HEK293 (cell line): ENCODE measurements around the gene B4GALNT4.
"Not testable (repeated sequence)": the region's sequence is repeated elsewhere in the genome, so short reads cannot be mapped to it uniquely, and the experiment has no call there.

Source experiments
- CTCF ChIA-PET: fragments of 350-600 bp; formaldehyde crosslinking; extraction: SDS; loops from one replicate; lab custom pipeline; 2021; ENCODE audit warnings: antibody characterized with exemption; lab: Yijun Ruan, JAX
- POLR2A ChIA-PET: fragments of 300-600 bp; formaldehyde crosslinking; extraction: SDS; loops from one replicate; lab custom pipeline; 2020; ENCODE audit warnings: antibody characterized with exemption, inconsistent platforms; lab: Yijun Ruan, JAX
- H3K27ac ChIP-seq: fragments of 200-500 bp; sonication (Bioruptor generic); 2 replicates; pipeline ENCODE4 v1.5.1; 2014; ENCODE audit warnings: low read depth, low read length, control low read depth, inconsistent platforms; ENCODE audit errors: extremely low read depth
- H3K36me3 ChIP-seq, 2 experiments: fragments of 200-500 bp in 1 of 2; sonication (Bioruptor generic) in 1 of 2; 1 replicate in 1 of 2; 2 replicates in 1 of 2; pipeline ENCODE4 v1.5.1; 2014 to 2017; ENCODE audit warnings: inconsistent platforms in 2 of 2, low read length in 2 of 2; ENCODE audit not compliant: control insufficient read depth in 2 of 2, insufficient read depth in 1 of 2
- H3K4me1 ChIP-seq: fragments of 200-500 bp; sonication (Bioruptor generic); 2 replicates; pipeline ENCODE4 v1.5.1; 2014; ENCODE audit warnings: mild to moderate bottlenecking, low read length, inconsistent platforms; ENCODE audit not compliant: control insufficient read depth, insufficient read depth
- H3K4me3 ChIP-seq: 2 replicates; pipeline ENCODE4 v1.5.1; 2011; ENCODE audit warnings: low read depth, mild to moderate bottlenecking, control low read depth, low read length, moderate library complexity
- H3K9me3 ChIP-seq: fragments of 200-500 bp; sonication (Bioruptor generic); 2 replicates; pipeline ENCODE4 v1.5.1; 2014; ENCODE audit warnings: low read depth, low read length, inconsistent platforms; ENCODE audit not compliant: control insufficient read depth, insufficient read depth
- GFI1B ChIP-seq: fragments of 450-650 bp; formaldehyde crosslinking; IDR thresholded peaks from 2 replicates; pipeline ENCODE4 v1.5.1; 2016; ENCODE audit warnings: missing biosample characterization, missing genetic modification characterization
- ZNF121 ChIP-seq: fragments of 450-650 bp; formaldehyde crosslinking; IDR thresholded peaks from 2 replicates; pipeline ENCODE4 v1.5.1; 2016; ENCODE audit warnings: missing biosample characterization, missing genetic modification characterization
- ZNF140 ChIP-seq: fragments of 450-650 bp; formaldehyde crosslinking; IDR thresholded peaks from 2 replicates; pipeline ENCODE4 v1.5.1; 2016; ENCODE audit warnings: missing biosample characterization, missing genetic modification characterization
- ZNF157 ChIP-seq: fragments of 450-650 bp; formaldehyde crosslinking; IDR thresholded peaks from 2 replicates; pipeline ENCODE4 v1.5.1; 2016; ENCODE audit warnings: missing biosample characterization, missing genetic modification characterization
- ZNF174 ChIP-seq: fragments of 450-650 bp; formaldehyde crosslinking; IDR thresholded peaks from 2 replicates; pipeline ENCODE4 v1.5.0; 2017; ENCODE audit warnings: missing biosample characterization, mild to moderate bottlenecking, missing genetic modification characterization
- ZNF214 ChIP-seq: fragments of 450-650 bp; formaldehyde crosslinking; IDR thresholded peaks from 2 replicates; pipeline ENCODE4 v1.5.1; 2017; ENCODE audit warnings: missing biosample characterization, mild to moderate bottlenecking, missing genetic modification characterization, borderline replicate concordance
- ZNF239 ChIP-seq: fragments of 450-650 bp; formaldehyde crosslinking; IDR thresholded peaks from 2 replicates; pipeline ENCODE4 v1.5.1; 2016; ENCODE audit warnings: missing biosample characterization, missing genetic modification characterization
- ZNF274 ChIP-seq, 2 experiments: fragments of 200-500 bp in 1 of 2; fragments of 450-650 bp in 1 of 2; sonication (Bioruptor generic) in 1 of 2; formaldehyde crosslinking in 1 of 2; IDR thresholded peaks; 2 replicates each; pipeline versions ENCODE4 v1.5.1 to v1.6.1; 2014 to 2016; ENCODE audit warnings: borderline replicate concordance in 1 of 2, inconsistent platforms in 1 of 2, low read length in 1 of 2, missing biosample characterization in 1 of 2, missing genetic modification characterization in 1 of 2
- ZNF341 ChIP-seq: fragments of 450-650 bp; formaldehyde crosslinking; IDR thresholded peaks from 2 replicates; pipeline ENCODE4; 2016; ENCODE audit warnings: low read depth, missing biosample characterization, missing genetic modification characterization
- ZNF350 ChIP-seq: fragments of 450-650 bp; formaldehyde crosslinking; IDR thresholded peaks from 2 replicates; pipeline ENCODE4 v1.5.0; 2017; ENCODE audit warnings: missing biosample characterization, mild to moderate bottlenecking, missing genetic modification characterization
- ZNF514 ChIP-seq: fragments of 450-650 bp; formaldehyde crosslinking; IDR thresholded peaks from 2 replicates; pipeline ENCODE4 v1.5.1; 2016; ENCODE audit warnings: missing biosample characterization, missing genetic modification characterization
- ZNF670 ChIP-seq: fragments of 450-650 bp; formaldehyde crosslinking; IDR thresholded peaks from 2 replicates; pipeline ENCODE4 v1.5.1; 2016; ENCODE audit warnings: missing biosample characterization, missing genetic modification characterization, low read depth
- ZNF747 ChIP-seq: fragments of 450-650 bp; formaldehyde crosslinking; IDR thresholded peaks from 2 replicates; pipeline ENCODE4 v1.5.1; 2016; ENCODE audit warnings: missing biosample characterization, missing genetic modification characterization
- TF ChIP-seq, protein P1 (sequence below): fragments of 450-650 bp; formaldehyde crosslinking; IDR thresholded peaks from 2 replicates; pipeline ENCODE4 v1.5.0; 2017; ENCODE audit warnings: missing biosample characterization, missing genetic modification characterization, borderline replicate concordance

The B4GALNT4 gene

GRCh38 chr11:328012-328411 lies 41.3 kb upstream of the B4GALNT4 start (continued):
- TF ChIP-seq ZNF670 (tag by site-specific recombination), result no peak
- TF ChIP-seq, all 188 proteins: peak for 0

GRCh38 chr11:328516-329100 lies 40.7 kb upstream of the B4GALNT4 start:
- not testable (repeated sequence) for H3K4me3 ChIP-seq, H3K9me3 ChIP-seq, H3K36me3 ChIP-seq, H3K4me1 ChIP-seq, H3K27ac ChIP-seq
- CTCF ChIA-PET, result interaction anchor here (0.8 to 2.3 kb wide), 4 partner anchors 11 to 23 kb away, joined by 5 to 8 read pairs (median 6); no protein-coding TSS in a partner anchor
- POLR2A ChIA-PET, result interaction anchor here (0.8 to 1.1 kb wide), 2 partner anchors 27 to 122 kb away, joined by 3 to 4 read pairs; no protein-coding TSS in a partner anchor

- CTCF ChIA-PET, result interaction anchor here (1.3 to 2.3 kb wide), 3 partner anchors 13 to 24 kb away, joined by 5 to 8 read pairs (median 6); no protein-coding TSS in a partner anchor
- Histone ChIP-seq H3K4me3 (no peak overlapping the region), H3K27ac (no peak overlapping the region)
These were observed 39.4 kb upstream of the B4GALNT4 start for GRCh38 chr11:329886-330253.

DNA sequence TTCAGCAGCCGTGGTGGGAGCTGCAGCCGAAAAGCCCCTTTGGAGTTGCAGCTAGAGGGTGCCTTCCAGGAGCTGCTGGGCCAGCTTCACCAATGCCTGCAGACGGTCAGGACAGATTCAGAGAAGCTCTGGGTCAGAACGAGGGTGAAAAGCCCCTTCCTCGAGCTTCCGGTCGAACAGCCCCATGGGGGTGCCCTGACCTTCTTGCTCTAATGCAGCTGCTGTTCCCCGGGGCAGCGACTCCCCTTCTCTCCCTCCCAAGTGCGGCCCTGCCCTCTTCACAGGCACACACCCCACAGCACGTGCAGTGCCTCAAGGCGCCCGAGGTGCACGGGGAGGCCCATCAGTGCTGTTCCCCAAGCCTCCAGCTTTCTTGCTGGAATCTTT lies 39.0 kb upstream of the B4GALNT4 start:
- Histone ChIP-seq H3K4me3 (no peak overlapping the region), H3K9me3 (no peaks in the 10 kb centered on the region), H3K4me1 (no peaks in the 10 kb centered on the region), H3K27ac (no peak overlapping the region), H3K36me3 (no peaks in the 10 kb centered on the region)
- TF ChIP-seq ZNF214 (tag by site-specific recombination), result no peak
- TF ChIP-seq ZNF174, result no peak
- TF ChIP-seq, protein P1, sequence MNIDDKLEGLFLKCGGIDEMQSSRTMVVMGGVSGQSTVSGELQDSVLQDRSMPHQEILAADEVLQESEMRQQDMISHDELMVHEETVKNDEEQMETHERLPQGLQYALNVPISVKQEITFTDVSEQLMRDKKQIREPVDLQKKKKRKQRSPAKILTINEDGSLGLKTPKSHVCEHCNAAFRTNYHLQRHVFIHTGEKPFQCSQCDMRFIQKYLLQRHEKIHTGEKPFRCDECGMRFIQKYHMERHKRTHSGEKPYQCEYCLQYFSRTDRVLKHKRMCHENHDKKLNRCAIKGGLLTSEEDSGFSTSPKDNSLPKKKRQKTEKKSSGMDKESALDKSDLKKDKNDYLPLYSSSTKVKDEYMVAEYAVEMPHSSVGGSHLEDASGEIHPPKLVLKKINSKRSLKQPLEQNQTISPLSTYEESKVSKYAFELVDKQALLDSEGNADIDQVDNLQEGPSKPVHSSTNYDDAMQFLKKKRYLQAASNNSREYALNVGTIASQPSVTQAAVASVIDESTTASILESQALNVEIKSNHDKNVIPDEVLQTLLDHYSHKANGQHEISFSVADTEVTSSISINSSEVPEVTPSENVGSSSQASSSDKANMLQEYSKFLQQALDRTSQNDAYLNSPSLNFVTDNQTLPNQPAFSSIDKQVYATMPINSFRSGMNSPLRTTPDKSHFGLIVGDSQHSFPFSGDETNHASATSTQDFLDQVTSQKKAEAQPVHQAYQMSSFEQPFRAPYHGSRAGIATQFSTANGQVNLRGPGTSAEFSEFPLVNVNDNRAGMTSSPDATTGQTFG (tag by site-specific recombination), result no peak
- TF ChIP-seq ZNF140 (tag by site-specific recombination), result no peak
- no peak for TF ChIP-seq ZNF514 (tag by site-specific recombination)
- CTCF ChIA-PET, result interaction anchor here (1.5 to 2.3 kb wide), 2 partner anchors 13 to 25 kb away, joined by 6 to 8 read pairs; no protein-coding TSS in a partner anchor
- POLR2A ChIA-PET, result no interaction called here

More at GRCh38 chr11:329886-330253, 39.4 kb upstream of the B4GALNT4 start:
- no peaks in the 10 kb centered on the region for H3K36me3 ChIP-seq
- no peaks in the 10 kb centered on the region for H3K4me1 ChIP-seq
- no peak for TF ChIP-seq ZNF747 (tag by site-specific recombination)
- TF ChIP-seq GFI1B, result no peak
- TF ChIP-seq ZNF341 (tag by site-specific recombination), result no peak
- TF ChIP-seq ZNF239 (tag by site-specific recombination), result no peak
- no peak for TF ChIP-seq ZNF350
- TF ChIP-seq ZNF214 (tag by site-specific recombination), result no peak
- no peak for TF ChIP-seq ZNF121 (tag by site-specific recombination)
- TF ChIP-seq ZNF274 (IDR thresholded peaks at IDR 0.05; ENCODE audit: low read length), result no peak
- no peak for TF ChIP-seq ZNF274 (tag by site-specific recombination; IDR thresholded peaks at IDR 0.05; ENCODE audit: borderline replicate concordance)
- TF ChIP-seq ZNF157 (tag by site-specific recombination), result no peak
- H3K9me3 ChIP-seq, result no peaks in the 10 kb centered on the region
- POLR2A ChIA-PET, result interaction anchor here (1.1 kb wide), 1 partner anchor 123 kb away, joined by 4 read pairs; no protein-coding TSS in a partner anchor
